Gastroesophageal sphincter (tissue), 3 donors: ENCODE measurements around the gene THSD4.

Experiments
- POLR2AphosphoS5 ChIP-seq: sonication (generic); formaldehyde crosslinking; IDR thresholded peaks from one replicate; pipeline ENCODE4 v1.6.1; 2017; ENCODE audit warnings: antibody characterized with exemption
- TF ChIP-seq, protein P1 (sequence below), 4 experiments: fragments of 200-600 bp in 2 of 4; fragments of 450-650 bp in 2 of 4; sonication (generic) in 1 of 4; IDR thresholded peaks; one replicate each; pipeline ENCODE4 v1.5.1; 2017 to 2019; ENCODE audit warnings: antibody characterized with exemption in 4 of 4, mild to moderate bottlenecking in 2 of 4, moderate library complexity in 2 of 4

DNA sequence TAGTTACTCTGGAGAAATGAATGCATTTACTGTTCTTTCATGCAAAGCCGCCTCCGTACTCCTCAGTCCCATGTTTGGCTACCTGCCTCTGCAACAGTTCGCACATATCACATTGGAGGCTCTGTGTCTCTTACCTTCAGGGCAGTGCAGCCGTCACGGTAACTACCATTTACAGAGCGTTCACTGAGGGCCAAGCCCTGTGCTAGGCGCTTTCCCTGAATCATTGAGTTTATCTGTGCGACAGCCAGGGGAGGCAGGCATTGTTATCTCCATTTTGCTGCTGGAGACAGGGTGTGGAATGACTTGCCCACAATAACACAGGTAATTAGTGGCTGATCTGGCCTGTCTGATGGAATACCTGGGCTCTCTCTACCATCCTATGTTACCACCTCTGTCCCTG, 115.0 kb downstream of the THSD4 start:
- TF ChIP-seq POLR2AphosphoS5: no peak
- TF ChIP-seq, protein P1, sequence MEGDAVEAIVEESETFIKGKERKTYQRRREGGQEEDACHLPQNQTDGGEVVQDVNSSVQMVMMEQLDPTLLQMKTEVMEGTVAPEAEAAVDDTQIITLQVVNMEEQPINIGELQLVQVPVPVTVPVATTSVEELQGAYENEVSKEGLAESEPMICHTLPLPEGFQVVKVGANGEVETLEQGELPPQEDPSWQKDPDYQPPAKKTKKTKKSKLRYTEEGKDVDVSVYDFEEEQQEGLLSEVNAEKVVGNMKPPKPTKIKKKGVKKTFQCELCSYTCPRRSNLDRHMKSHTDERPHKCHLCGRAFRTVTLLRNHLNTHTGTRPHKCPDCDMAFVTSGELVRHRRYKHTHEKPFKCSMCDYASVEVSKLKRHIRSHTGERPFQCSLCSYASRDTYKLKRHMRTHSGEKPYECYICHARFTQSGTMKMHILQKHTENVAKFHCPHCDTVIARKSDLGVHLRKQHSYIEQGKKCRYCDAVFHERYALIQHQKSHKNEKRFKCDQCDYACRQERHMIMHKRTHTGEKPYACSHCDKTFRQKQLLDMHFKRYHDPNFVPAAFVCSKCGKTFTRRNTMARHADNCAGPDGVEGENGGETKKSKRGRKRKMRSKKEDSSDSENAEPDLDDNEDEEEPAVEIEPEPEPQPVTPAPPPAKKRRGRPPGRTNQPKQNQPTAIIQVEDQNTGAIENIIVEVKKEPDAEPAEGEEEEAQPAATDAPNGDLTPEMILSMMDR (IDR thresholded peaks at IDR 0.05): no peak
